Muscle layer of duodenum (tissue), 2 donors: ENCODE results near the gene CAMKK1.
A peak's percentile ranks its signal among the peaks of the same experiment; 100 is the strongest.

ENCODE experiments used
- H3K27ac ChIP-seq: one replicate; pipeline ENCODE4 v1.7.0; 2013; ENCODE audit warnings: mild to moderate bottlenecking, low read length
- H3K27me3 ChIP-seq: one replicate; pipeline ENCODE4 v1.7.0; 2013; ENCODE audit warnings: low read depth, mild to moderate bottlenecking, control low read depth, low read length
- H3K36me3 ChIP-seq, 2 donors: one replicate each; pipeline ENCODE4 v1.7.0; 2013; ENCODE audit warnings: low read length in 2 of 2, control low read depth in 1 of 2, mild to moderate bottlenecking in 1 of 2; ENCODE audit not compliant: insufficient read depth in 2 of 2, control insufficient read depth in 1 of 2
- H3K4me1 ChIP-seq, 2 donors: one replicate each; pipeline ENCODE4 v1.7.0; 2013; ENCODE audit warnings: low read length in 2 of 2, mild to moderate bottlenecking in 2 of 2, control low read depth in 1 of 2, moderate library complexity in 1 of 2; ENCODE audit not compliant: insufficient read depth in 2 of 2, control insufficient read depth in 1 of 2
- H3K4me3 ChIP-seq, 2 donors: one replicate each; pipeline ENCODE4 v1.7.0; 2013; ENCODE audit warnings: low read length in 2 of 2, low read depth in 1 of 2, mild to moderate bottlenecking in 1 of 2
- H3K9me3 ChIP-seq, 2 donors: one replicate each; pipeline ENCODE4 v1.7.0; 2013; ENCODE audit warnings: low read length in 2 of 2, control low read depth in 1 of 2, mild to moderate bottlenecking in 1 of 2; ENCODE audit not compliant: control insufficient read depth in 1 of 2
- donor health status: healthy.

The CAMKK1 gene

GRCh38 chr17:3893003-3893719, at the start of gene CAMKK1:
CAMKK1 (minus strand) TSS chr17:3893053; CDS start chr17:3885687, 7,366 bp downstream.
- Histone ChIP-seq H3K27ac (peak within 1 kb of the TSS; percentile 19), H3K4me1 (peaks cover 30 to 47% of the 10 kb centered on the region in 2 donors), H3K9me3 (no peaks in the 10 kb centered on the region), H3K27me3 (no peaks in the 10 kb centered on the region), H3K36me3 (no peaks in the 10 kb centered on the region), H3K4me3 (peak within 1 kb of the TSS; percentile 37 to 75)

DNA sequence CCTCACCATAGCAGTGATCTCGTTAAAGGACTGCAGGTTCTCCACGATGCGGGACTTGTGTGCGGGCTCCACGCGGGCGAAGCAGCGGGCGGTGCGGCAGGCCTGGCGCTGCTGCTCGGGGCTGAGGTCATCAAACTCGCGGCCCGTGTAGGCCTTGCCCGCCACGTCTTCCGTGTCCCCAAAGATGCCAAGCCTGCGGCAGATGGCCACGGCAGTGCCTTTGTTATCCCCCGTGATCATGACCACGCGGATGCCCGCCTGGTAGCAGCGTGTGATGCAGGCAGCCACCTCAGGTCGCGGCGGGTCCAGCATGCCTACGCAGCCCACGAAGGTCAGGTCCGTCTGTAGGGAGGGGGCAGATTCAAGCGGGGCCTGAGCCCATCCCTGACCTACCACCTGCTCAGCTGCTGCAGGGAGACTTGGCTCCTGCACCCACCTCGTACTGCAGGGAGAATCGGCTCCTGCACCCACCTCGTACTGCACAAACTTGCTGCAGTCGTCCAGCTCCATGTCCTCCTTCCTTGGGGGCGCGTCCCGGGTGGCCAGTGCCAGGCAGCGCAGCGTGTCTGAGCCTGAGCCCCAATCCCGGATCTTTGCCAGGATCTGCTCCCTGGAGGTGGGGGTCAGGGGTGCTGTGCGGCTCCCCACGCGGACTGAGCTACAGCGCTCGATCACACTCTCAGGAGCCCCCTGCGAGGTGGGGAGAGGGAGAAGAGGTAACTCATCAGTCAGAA, 48.3 kb upstream of the CAMKK1 start:
- Histone ChIP-seq H3K4me3 (no peak overlapping the region), H3K27me3 (no peaks in the 10 kb centered on the region), H3K27ac (no peak overlapping the region), H3K4me1 (peaks cover 0 to 13% of the 10 kb centered on the region in 2 donors), H3K36me3 (peaks cover 8 to 30% of the 10 kb centered on the region in 2 donors), H3K9me3 (no peaks in the 10 kb centered on the region)

DNA sequence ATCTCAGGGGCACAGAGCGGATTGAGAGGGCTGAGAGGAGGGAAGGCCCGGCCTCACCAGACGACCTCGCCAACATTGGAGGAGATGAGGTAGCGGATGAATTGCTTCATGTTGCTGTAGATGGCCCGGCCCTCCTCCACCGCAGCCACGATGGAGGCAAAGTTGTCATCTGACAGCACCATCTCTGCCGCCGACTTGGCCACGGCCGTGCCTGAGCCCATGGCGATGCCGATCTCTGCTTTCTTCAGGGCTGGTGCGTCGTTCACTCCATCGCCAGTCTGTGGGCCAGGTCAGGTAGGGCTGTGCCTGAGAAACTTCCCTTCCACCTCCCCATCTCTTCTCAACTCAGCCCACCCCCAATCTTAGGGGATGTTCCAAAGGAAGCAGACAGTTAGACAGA, 44.5 kb upstream of the CAMKK1 start:
- Histone ChIP-seq H3K9me3 (no peaks in the 10 kb centered on the region), H3K27me3 (no peaks in the 10 kb centered on the region), H3K4me3 (no peak overlapping the region), H3K4me1 (peaks cover 0 to 7% of the 10 kb centered on the region in 2 donors), H3K27ac (no peak overlapping the region), H3K36me3 (peaks cover 8 to 30% of the 10 kb centered on the region in 2 donors)

GRCh38 chr17:3935825-3936355, 43.0 kb upstream of the CAMKK1 start:
- H3K9me3 ChIP-seq = no peaks in the 10 kb centered on the region
- peaks cover 0 to 7% of the 10 kb centered on the region in 2 donors for H3K4me1 ChIP-seq
- no peak overlapping the region for H3K4me3 ChIP-seq
- H3K27ac ChIP-seq = no peak overlapping the region
- peaks cover 8 to 21% of the 10 kb centered on the region in 2 donors for H3K36me3 ChIP-seq
- no peaks in the 10 kb centered on the region for H3K27me3 ChIP-seq

DNA sequence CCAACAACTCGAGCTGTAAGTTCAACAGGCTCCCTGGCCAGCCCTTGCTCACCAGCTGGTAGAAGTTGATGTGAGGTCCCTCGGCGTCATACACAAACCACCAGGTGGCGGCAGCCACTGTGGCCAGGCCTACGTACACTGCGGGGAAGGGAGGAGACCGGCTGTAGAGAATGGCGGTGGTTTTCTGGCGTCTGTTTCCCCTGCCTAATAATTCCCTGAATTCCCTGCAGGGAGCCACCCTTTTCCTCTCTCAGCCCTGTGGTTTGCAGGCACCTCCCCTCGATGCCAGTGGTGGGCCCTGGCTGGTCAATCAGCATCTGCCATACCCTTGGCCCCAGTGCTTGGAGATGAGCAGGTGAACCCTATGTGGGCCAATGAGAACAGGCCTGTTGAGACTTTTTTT, 42.3 kb upstream of the CAMKK1 start:
- H3K27ac ChIP-seq = no peak overlapping the region
- no peak overlapping the region for H3K4me3 ChIP-seq
- peaks cover 8 to 18% of the 10 kb centered on the region in 2 donors for H3K36me3 ChIP-seq
- H3K27me3 ChIP-seq = no peaks in the 10 kb centered on the region
- H3K9me3 ChIP-seq = no peaks in the 10 kb centered on the region
- peaks cover 0 to 7% of the 10 kb centered on the region in 2 donors for H3K4me1 ChIP-seq

GRCh38 chr17:3929764-3930163, 36.9 kb upstream of the CAMKK1 start:
- peaks cover 0 to 13% of the 10 kb centered on the region in 2 donors for H3K36me3 ChIP-seq
- no peak overlapping the region for H3K4me3 ChIP-seq
- no peak overlapping the region for H3K27ac ChIP-seq
- no peaks in the 10 kb centered on the region for H3K27me3 ChIP-seq
- no peaks in the 10 kb centered on the region for H3K9me3 ChIP-seq
- H3K4me1 ChIP-seq = peaks cover 0 to 6% of the 10 kb centered on the region in 2 donors

- Histone ChIP-seq H3K27ac (no peak overlapping the region), H3K4me1 (peaks cover 0 to 12% of the 10 kb centered on the region in 2 donors), H3K36me3 (peaks cover 0 to 13% of the 10 kb centered on the region in 2 donors), H3K27me3 (no peaks in the 10 kb centered on the region), H3K9me3 (no peaks in the 10 kb centered on the region), H3K4me3 (no peak overlapping the region)
These were observed 36.3 kb upstream of the CAMKK1 start for GRCh38 chr17:3929181-3929580.

DNA sequence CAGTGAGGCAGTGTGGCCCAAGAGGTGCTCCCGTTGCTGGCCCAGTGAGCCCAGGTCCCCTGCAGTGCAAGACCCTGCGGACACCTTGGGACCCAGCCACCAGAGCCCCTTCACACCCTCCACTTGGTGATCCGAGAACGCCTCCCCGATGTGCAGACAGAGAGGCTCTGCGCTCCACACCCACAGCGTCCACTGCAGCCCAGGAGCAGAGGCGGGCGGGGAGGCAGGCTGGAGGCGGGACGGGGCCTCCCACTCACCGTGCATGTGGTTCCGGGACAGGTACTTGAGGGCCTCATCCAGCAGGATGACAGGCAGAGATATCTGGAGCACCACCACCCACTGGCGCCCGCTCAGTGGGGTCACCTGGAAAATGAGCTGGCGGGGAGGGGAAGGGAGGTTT, 35.6 kb upstream of the CAMKK1 start:
- Histone ChIP-seq H3K36me3 (peaks cover 0 to 13% of the 10 kb centered on the region in 2 donors), H3K27me3 (no peaks in the 10 kb centered on the region), H3K9me3 (no peaks in the 10 kb centered on the region)

GRCh38 chr17:3927628-3928340, 34.9 kb upstream of the CAMKK1 start:
- H3K27ac ChIP-seq = no peak overlapping the region
- no peaks in the 10 kb centered on the region for H3K9me3 ChIP-seq
- H3K4me1 ChIP-seq = peaks cover 0 to 16% of the 10 kb centered on the region in 2 donors
- peaks cover 0 to 13% of the 10 kb centered on the region in 2 donors for H3K36me3 ChIP-seq
- H3K4me3 ChIP-seq = no peak overlapping the region
- H3K27me3 ChIP-seq = no peaks in the 10 kb centered on the region

More for the DNA sequence above, 35.6 kb upstream of the CAMKK1 start:
- H3K4me3 ChIP-seq = no peak overlapping the region
- H3K4me1 ChIP-seq = peaks cover 0 to 16% of the 10 kb centered on the region in 2 donors
- H3K27ac ChIP-seq = no peak overlapping the region

- Histone ChIP-seq H3K27ac (no peak overlapping the region), H3K4me3 (no peak overlapping the region)
These were observed 34.2 kb upstream of the CAMKK1 start for GRCh38 chr17:3926860-3927627.

More at GRCh38 chr17:3926860-3927627, 34.2 kb upstream of the CAMKK1 start:
- Histone ChIP-seq H3K9me3 (no peaks in the 10 kb centered on the region), H3K4me1 (peaks cover 0 to 16% of the 10 kb centered on the region in 2 donors), H3K27me3 (no peaks in the 10 kb centered on the region), H3K36me3 (peaks cover 0 to 13% of the 10 kb centered on the region in 2 donors)
